ENCODE measurements around the gene MPG.

The MPG gene

GRCh38 chr16:62283-62967, 15.6 kb upstream of the MPG start:
- H3K4me3 ChIP-seq (ENCODE audit: low read length) = no peak overlapping the region

GRCh38 chr16:62968-63391, 15.0 kb upstream of the MPG start:
- no peaks in the 10 kb centered on the region for H3K9me3 ChIP-seq (ENCODE audit: insufficient read depth, low read depth, low read length)
- H3K4me1 ChIP-seq (ENCODE audit: insufficient read depth, low read length) = no peaks in the 10 kb centered on the region
- no peak overlapping the region for H3K4me3 ChIP-seq (ENCODE audit: low read length)
- no peaks in the 10 kb centered on the region for H3K27me3 ChIP-seq (ENCODE audit: insufficient read depth, low read length)
- H3K36me3 ChIP-seq (ENCODE audit: insufficient read depth, low read depth, low read length) = peaks cover 34% of the 10 kb centered on the region
- H3K9ac ChIP-seq (ENCODE audit: low read depth, low read length) = no peak overlapping the region
- H3K27ac ChIP-seq (ENCODE audit: low read length) = no peak overlapping the region

More at GRCh38 chr16:62283-62967, 15.6 kb upstream of the MPG start:
- H3K36me3 ChIP-seq (ENCODE audit: insufficient read depth, low read depth, low read length) = peaks cover 39% of the 10 kb centered on the region
- no peaks in the 10 kb centered on the region for H3K27me3 ChIP-seq (ENCODE audit: insufficient read depth, low read length)
- H3K9me3 ChIP-seq (ENCODE audit: insufficient read depth, low read depth, low read length) = no peaks in the 10 kb centered on the region
- H3K4me1 ChIP-seq (ENCODE audit: insufficient read depth, low read length) = no peaks in the 10 kb centered on the region
- H3K27ac ChIP-seq (ENCODE audit: low read length) = no peak overlapping the region
- H3K9ac ChIP-seq (ENCODE audit: low read depth, low read length) = no peak overlapping the region

DNA sequence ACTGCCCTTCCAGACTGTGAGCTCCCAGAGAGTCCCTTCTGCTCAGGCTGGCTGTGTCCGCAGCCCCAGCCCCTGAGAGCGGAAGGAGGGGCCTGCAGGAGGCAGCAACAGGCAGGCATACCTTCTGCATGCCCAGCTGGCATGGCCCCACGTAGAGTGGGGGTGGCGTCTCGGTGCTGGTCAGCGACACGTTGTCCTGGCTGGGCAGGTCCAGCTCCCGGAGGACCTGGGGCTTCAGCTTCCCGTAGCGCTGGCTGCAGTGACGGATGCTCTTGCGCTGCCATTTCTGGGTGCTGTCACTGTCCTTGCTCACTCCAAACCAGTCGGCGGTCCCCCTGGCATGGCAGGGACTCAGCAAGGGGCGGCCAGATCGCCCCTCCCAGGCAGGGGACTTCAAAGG, 14.6 kb upstream of the MPG start:
- Histone ChIP-seq H3K4me3 (ENCODE audit: low read length) (no peak overlapping the region), H3K36me3 (ENCODE audit: insufficient read depth, low read depth, low read length) (peaks cover 29% of the 10 kb centered on the region), H3K27me3 (ENCODE audit: insufficient read depth, low read length) (no peaks in the 10 kb centered on the region), H3K27ac (ENCODE audit: low read length) (no peak overlapping the region), H3K9me3 (ENCODE audit: insufficient read depth, low read depth, low read length) (no peaks in the 10 kb centered on the region), H3K4me1 (ENCODE audit: insufficient read depth, low read length) (no peaks in the 10 kb centered on the region), H3K9ac (ENCODE audit: low read depth, low read length) (no peak overlapping the region)

GRCh38 chr16:63998-64913, 13.8 kb upstream of the MPG start:
- peaks cover 21% of the 10 kb centered on the region for H3K36me3 ChIP-seq (ENCODE audit: insufficient read depth, low read depth, low read length)
- no peaks in the 10 kb centered on the region for H3K27me3 ChIP-seq (ENCODE audit: insufficient read depth, low read length)
- no peak overlapping the region for H3K27ac ChIP-seq (ENCODE audit: low read length)
- H3K9ac ChIP-seq (ENCODE audit: low read depth, low read length) = no peak overlapping the region
- no peaks in the 10 kb centered on the region for H3K9me3 ChIP-seq (ENCODE audit: insufficient read depth, low read depth, low read length)
- no peak overlapping the region for H3K4me3 ChIP-seq (ENCODE audit: low read length)
- H3K4me1 ChIP-seq (ENCODE audit: insufficient read depth, low read length) = no peaks in the 10 kb centered on the region

GRCh38 chr16:64914-65255, 13.1 kb upstream of the MPG start:
- Histone ChIP-seq H3K4me1 (ENCODE audit: insufficient read depth, low read length) (no peaks in the 10 kb centered on the region), H3K36me3 (ENCODE audit: insufficient read depth, low read depth, low read length) (peaks cover 15% of the 10 kb centered on the region), H3K9me3 (ENCODE audit: insufficient read depth, low read depth, low read length) (no peaks in the 10 kb centered on the region), H3K27me3 (ENCODE audit: insufficient read depth, low read length) (no peaks in the 10 kb centered on the region), H3K27ac (ENCODE audit: low read length) (no peak overlapping the region), H3K9ac (ENCODE audit: low read depth, low read length) (no peak overlapping the region), H3K4me3 (ENCODE audit: low read length) (no peak overlapping the region)

DNA sequence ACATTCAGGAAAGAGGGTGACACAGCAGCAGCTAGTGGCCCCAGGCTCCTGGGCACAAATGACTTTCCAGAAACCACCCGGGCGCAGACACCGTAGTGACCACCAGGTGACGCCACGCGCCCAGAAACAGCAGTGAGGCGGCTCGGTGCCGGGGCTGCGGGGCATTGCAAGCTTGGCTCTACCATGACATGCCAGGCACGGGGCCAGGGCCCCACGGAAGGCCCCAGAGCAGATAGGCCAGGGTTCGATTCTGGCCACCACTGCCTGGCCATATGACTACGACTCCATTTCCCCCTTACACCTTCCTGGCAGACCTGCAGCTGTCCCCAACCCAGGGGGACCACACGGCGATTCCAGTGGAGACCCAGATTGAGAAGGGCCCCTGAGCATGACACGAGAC, 12.3 kb upstream of the MPG start:
- no peak overlapping the region for H3K9ac ChIP-seq (ENCODE audit: low read depth, low read length)
- H3K9me3 ChIP-seq (ENCODE audit: insufficient read depth, low read depth, low read length) = no peaks in the 10 kb centered on the region
- H3K4me3 ChIP-seq (ENCODE audit: low read length) = no peak overlapping the region
- H3K27ac ChIP-seq (ENCODE audit: low read length) = no peak overlapping the region
- H3K4me1 ChIP-seq (ENCODE audit: insufficient read depth, low read length) = peaks cover under 1% of the 10 kb centered on the region; the same call in 1 of the 2 replicates
- peaks cover 8% of the 10 kb centered on the region for H3K36me3 ChIP-seq (ENCODE audit: insufficient read depth, low read depth, low read length)
- H3K27me3 ChIP-seq (ENCODE audit: insufficient read depth, low read length) = no peaks in the 10 kb centered on the region; the same call in 1 of the 2 replicates

DNA sequence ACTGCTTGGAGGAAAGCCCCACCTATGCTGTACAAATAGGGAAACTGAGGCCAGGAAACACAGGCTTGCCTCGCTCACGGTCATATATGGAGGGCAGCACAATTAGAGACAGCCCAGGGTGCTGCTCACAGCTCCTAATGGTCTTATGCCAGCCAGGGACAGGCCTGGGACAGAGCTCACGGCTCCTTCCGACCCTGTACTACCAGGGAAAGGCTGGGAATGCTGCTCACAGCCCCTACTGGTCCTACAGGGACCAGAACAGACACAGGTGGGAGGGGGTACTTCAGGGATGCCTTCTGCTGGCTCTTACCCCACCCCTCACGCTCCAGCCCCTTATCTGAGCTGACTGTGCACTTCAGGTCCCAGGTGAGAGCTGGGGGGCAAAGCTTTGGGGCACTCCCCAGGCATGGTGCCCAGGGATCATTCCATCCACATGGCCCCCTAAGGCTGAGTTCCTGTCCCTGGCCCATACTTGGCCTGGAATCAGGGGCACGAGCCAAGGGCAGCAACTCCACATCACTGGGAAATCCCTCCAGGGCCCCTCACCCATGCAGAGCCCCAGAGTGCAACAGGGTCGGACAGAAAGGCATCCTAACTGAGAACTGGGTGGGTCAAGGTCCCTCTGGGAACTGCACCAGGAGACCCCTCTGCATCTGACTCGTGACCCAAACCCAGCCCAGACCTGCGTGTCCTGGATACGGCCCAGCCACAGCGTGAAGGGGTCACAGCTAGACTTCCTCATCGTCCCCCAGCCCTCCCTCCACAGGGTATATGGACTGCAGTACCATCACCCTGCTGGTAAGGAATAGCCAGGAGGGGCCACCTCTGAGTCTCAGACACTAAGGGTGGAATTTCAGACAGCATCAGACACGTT, 11.5 kb upstream of the MPG start:
- no peaks in the 10 kb centered on the region for H3K9me3 ChIP-seq (ENCODE audit: insufficient read depth, low read depth, low read length)
- H3K27ac ChIP-seq (ENCODE audit: low read length) = no peak overlapping the region
- H3K36me3 ChIP-seq (ENCODE audit: insufficient read depth, low read depth, low read length) = peaks cover 7% of the 10 kb centered on the region
- H3K27me3 ChIP-seq (ENCODE audit: insufficient read depth, low read length) = no peaks in the 10 kb centered on the region; the same call in 1 of the 2 replicates
- no peak overlapping the region for H3K9ac ChIP-seq (ENCODE audit: low read depth, low read length)
- peaks cover 5% of the 10 kb centered on the region; the same call in 1 of the 2 replicates for H3K4me1 ChIP-seq (ENCODE audit: insufficient read depth, low read length)
- no peak overlapping the region for H3K4me3 ChIP-seq (ENCODE audit: low read length)

GRCh38 chr16:67183-67791, 10.7 kb upstream of the MPG start:
- Histone ChIP-seq H3K27ac (ENCODE audit: low read length) (no peak overlapping the region), H3K9me3 (ENCODE audit: insufficient read depth, low read depth, low read length) (no peaks in the 10 kb centered on the region), H3K4me1 (ENCODE audit: insufficient read depth, low read length) (peaks cover 5% of the 10 kb centered on the region; the same call in 1 of the 2 replicates), H3K9ac (ENCODE audit: low read depth, low read length) (no peak overlapping the region), H3K27me3 (ENCODE audit: insufficient read depth, low read length) (no peaks in the 10 kb centered on the region; the same call in 1 of the 2 replicates), H3K4me3 (ENCODE audit: low read length) (no peak overlapping the region), H3K36me3 (ENCODE audit: insufficient read depth, low read depth, low read length) (peaks cover 7% of the 10 kb centered on the region)

DNA sequence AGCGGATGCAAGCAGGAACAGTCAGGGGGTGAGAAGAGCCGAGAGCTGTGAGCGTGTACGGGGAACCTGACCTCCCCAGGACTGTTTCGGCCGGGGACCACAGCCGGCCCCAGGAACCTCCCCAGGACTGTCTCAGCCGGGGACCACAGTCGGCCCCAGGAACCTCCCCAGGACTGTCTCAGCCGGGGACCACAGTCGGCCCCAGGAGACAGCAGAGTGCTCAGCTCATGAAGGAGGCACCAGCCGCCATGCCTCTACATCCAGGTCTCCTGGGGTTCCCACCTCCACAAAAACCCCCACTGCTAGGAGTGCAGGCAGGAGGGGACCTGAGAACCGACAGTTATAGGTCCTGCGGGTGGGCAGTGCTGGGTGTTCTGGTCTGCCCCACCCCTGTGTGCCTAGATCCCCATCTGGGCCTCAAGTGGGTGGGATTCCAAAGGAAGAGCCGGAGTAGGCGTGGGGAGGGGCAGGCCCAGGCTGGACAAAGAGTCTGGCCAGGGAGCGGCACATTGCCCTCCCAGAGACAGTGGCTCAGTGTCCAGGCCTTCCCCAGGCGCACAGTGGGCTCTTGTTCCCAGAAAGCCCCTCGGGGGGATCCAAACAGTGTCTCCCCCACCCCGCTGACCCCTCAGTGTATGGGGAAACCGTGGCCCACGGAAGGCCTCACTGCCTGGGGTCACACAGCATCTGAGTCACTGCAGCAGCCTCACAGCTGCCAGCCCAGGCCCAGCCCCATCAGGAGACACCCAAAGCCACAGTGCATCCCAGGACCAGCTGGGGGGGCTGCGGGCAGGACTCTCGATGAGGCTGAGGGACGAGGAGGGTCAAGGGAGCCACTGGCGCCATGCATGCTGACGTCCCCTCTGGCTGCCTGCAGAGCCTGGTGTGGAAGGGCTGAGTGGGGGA, 9.9 kb upstream of the MPG start:
- Histone ChIP-seq H3K9me3 (ENCODE audit: insufficient read depth, low read depth, low read length) (no peaks in the 10 kb centered on the region), H3K9ac (ENCODE audit: low read depth, low read length) (no peak overlapping the region), H3K27ac (ENCODE audit: low read length) (no peak overlapping the region), H3K4me1 (ENCODE audit: insufficient read depth, low read length) (peaks cover 10% of the 10 kb centered on the region), H3K36me3 (ENCODE audit: insufficient read depth, low read depth, low read length) (peaks cover 5% of the 10 kb centered on the region), H3K4me3 (ENCODE audit: low read length) (no peak overlapping the region), H3K27me3 (ENCODE audit: insufficient read depth, low read length) (peaks cover 4% of the 10 kb centered on the region; the same call in 1 of the 2 replicates)

DNA sequence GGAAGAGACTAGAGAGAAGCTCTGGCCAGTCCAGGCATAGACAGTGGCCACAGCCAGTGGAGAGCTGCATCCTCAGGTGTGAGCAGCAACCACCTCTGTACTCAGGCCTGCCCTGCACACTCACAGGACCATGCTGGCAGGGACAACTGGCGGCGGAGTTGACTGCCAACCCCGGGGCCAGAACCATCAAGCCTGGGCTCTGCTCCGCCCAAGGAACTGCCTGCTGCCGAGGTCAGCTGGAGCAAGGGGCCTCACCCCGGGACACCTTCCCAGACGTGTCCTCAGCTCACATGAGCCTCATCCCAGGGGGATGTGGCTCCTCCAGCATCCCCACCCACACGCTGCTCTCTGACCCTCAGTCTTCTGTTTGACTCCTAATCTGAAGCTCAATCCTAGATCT, 8.8 kb upstream of the MPG start:
- Histone ChIP-seq H3K36me3 (ENCODE audit: insufficient read depth, low read depth, low read length) (no peaks in the 10 kb centered on the region; the same call in 1 of the 2 replicates), H3K9me3 (ENCODE audit: insufficient read depth, low read depth, low read length) (no peaks in the 10 kb centered on the region), H3K27me3 (ENCODE audit: insufficient read depth, low read length) (peaks cover 11% of the 10 kb centered on the region; the same call in 1 of the 2 replicates), H3K4me1 (ENCODE audit: insufficient read depth, low read length) (peaks cover 15% of the 10 kb centered on the region), H3K9ac (ENCODE audit: low read depth, low read length) (no peak overlapping the region; the same call in 1 of the 2 replicates), H3K27ac (ENCODE audit: low read length) (no peak overlapping the region), H3K4me3 (ENCODE audit: low read length) (no peak overlapping the region)
